ENCODE results near the gene ALOXE3. TPM values are rescaled to one million over a fixed set of nuclear protein-coding genes. Genes with fewer than 3 reads are reported as not detected.

ALOXE3 gene
- 1.0 and 8.8 TPM in 2 replicates for total RNA-seq

GRCh38 chr17:8117980-8118768 is at the start of gene ALOXE3:
Gene ALOXE3, minus strand, starts transcription at chr17:8118514. Its CDS starts 524 bp downstream, at chr17:8117990.

GRCh38 chr17:8162233-8162996 is 44.1 kb upstream of the ALOXE3 start, which contains the start of gene VAMP2:
Gene VAMP2, minus strand, starts transcription at chr17:8162948. Its CDS starts 69 bp downstream, at chr17:8162879.

GRCh38 chr17:8152112-8152775 is 33.9 kb upstream of the ALOXE3 start, which contains the start of gene PER1:
Gene PER1, minus strand, starts transcription at chr17:8152404. Its CDS starts 1,698 bp downstream, at chr17:8150706.

GRCh38 chr17:8123695-8124349 is 5.5 kb upstream of the ALOXE3 start, which contains the start of gene HES7:
Gene HES7, minus strand, starts transcription at chr17:8124106. Its CDS starts 22 bp downstream, at chr17:8124084.

GRCh38 chr17:8087075-8087951 is 31.0 kb downstream of the ALOXE3 start, which contains the start of gene ALOX12B:
Gene ALOX12B, minus strand, starts transcription at chr17:8087716. Its CDS starts 274 bp downstream, at chr17:8087442.

Other genes starting within 250 kb of the ALOXE3 start
- gene CHD3, start 229.7 kb downstream of the ALOXE3 start, total RNA-seq: 52.9 and 57.0 TPM in 2 replicates
- gene RNF227, start 202.2 kb downstream of the ALOXE3 start, total RNA-seq: 2.6 and 5.9 TPM in 2 replicates
- gene KCNAB3, start 188.7 kb downstream of the ALOXE3 start, total RNA-seq: 0.38 and 1.3 TPM in 2 replicates
- 67.7 and 72.3 TPM in 2 replicates for gene TRAPPC1, start 186.6 kb downstream of the ALOXE3 start, total RNA-seq
- gene CNTROB, start 186.3 kb downstream of the ALOXE3 start, total RNA-seq: 20.6 and 21.9 TPM in 2 replicates
- gene GUCY2D, start 115.9 kb downstream of the ALOXE3 start, total RNA-seq: 0.04 and 0.16 TPM in 2 replicates
- 27.2 and 84.0 TPM in 2 replicates for gene ALOX15B, start 79.5 kb downstream of the ALOXE3 start, total RNA-seq
- gene ALOX12B, start 30.8 kb downstream of the ALOXE3 start, total RNA-seq: 0.15 and 2.7 TPM in 2 replicates
- gene HES7, start 5.6 kb upstream of the ALOXE3 start, total RNA-seq: 0.80 and 1.2 TPM in 2 replicates
- gene PER1, start 33.9 kb upstream of the ALOXE3 start, total RNA-seq: 33.2 and 39.7 TPM in 2 replicates
- 5.6 and 11.3 TPM in 2 replicates for gene VAMP2, start 44.4 kb upstream of the ALOXE3 start, total RNA-seq
- gene TMEM107, start 57.9 kb upstream of the ALOXE3 start, total RNA-seq: 39.0 and 47.1 TPM in 2 replicates
- gene BORCS6, start 71.7 kb upstream of the ALOXE3 start, total RNA-seq: 13.7 and 14.4 TPM in 2 replicates
- gene AURKB, start 92.1 kb upstream of the ALOXE3 start, total RNA-seq: 21.2 and 98.5 TPM in 2 replicates
- 6.6 and 8.0 TPM in 2 replicates for gene CTC1, start 129.5 kb upstream of the ALOXE3 start, total RNA-seq
- gene PFAS, start 130.8 kb upstream of the ALOXE3 start, total RNA-seq: 17.4 and 30.5 TPM in 2 replicates
- gene RANGRF, start 170.2 kb upstream of the ALOXE3 start, total RNA-seq: 25.0 and 37.2 TPM in 2 replicates
- gene SLC25A35, start 176.9 kb upstream of the ALOXE3 start, total RNA-seq: 0.08 and 1.3 TPM in 2 replicates
- gene ARHGEF15, start 191.7 kb upstream of the ALOXE3 start, total RNA-seq: not detected in 2 replicates
- gene ODF4, start 221.3 kb upstream of the ALOXE3 start, total RNA-seq: not detected in 2 replicates

All from hair follicular keratinocyte (primary cell).